Neuronal stem cell (in vitro differentiated cells): Measurements from ENCODE around the gene JPT1. TPM values are rescaled to one million over a fixed set of nuclear protein-coding genes. Genes with fewer than 3 reads are reported as not detected.

Experiments used
- DNase-seq: peaks from one replicate; pipeline ENCODE4 v3.0.0-alpha.2; 2013; ENCODE audit warnings: low spot score
- H2AFZ ChIP-seq: one replicate; pipeline ENCODE4 v1.6.1; 2013; ENCODE audit warnings: mild to moderate bottlenecking, low read length, inconsistent platforms
- H2AK5ac ChIP-seq: 2 replicates; pipeline ENCODE4 v1.6.1; 2013; ENCODE audit warnings: low read depth, mild to moderate bottlenecking, inconsistent platforms, low read length, moderate library complexity, mixed read lengths
- H2BK120ac ChIP-seq: 2 replicates; pipeline ENCODE4 v1.6.1; 2013; ENCODE audit warnings: low read depth, mild to moderate bottlenecking, inconsistent platforms, low read length, moderate library complexity, mixed read lengths
- H2BK12ac ChIP-seq: one replicate; pipeline ENCODE4 v1.6.1; 2013; ENCODE audit warnings: low read length, inconsistent platforms
- H2BK15ac ChIP-seq: 2 replicates; pipeline ENCODE4 v1.6.1; 2013; ENCODE audit warnings: mild to moderate bottlenecking, low read length, inconsistent platforms, mixed read lengths
- H2BK5ac ChIP-seq: one replicate; pipeline ENCODE4 v1.6.1; 2013; ENCODE audit warnings: inconsistent platforms, mild to moderate bottlenecking, low read length, moderate library complexity
- H3K14ac ChIP-seq: one replicate; pipeline ENCODE4 v1.6.1; 2013; ENCODE audit warnings: low read length, inconsistent platforms
- H3K18ac ChIP-seq: 2 replicates; pipeline ENCODE4 v1.6.1; 2013; ENCODE audit warnings: low read length, inconsistent platforms
- H3K23ac ChIP-seq: 2 replicates; pipeline ENCODE4 v1.6.1; 2013; ENCODE audit warnings: low read depth, mild to moderate bottlenecking, mixed read lengths, low read length, inconsistent platforms; ENCODE audit not compliant: poor library complexity
- H3K27ac ChIP-seq: replicated peaks from 3 replicates; pipeline ENCODE4 v1.5.1; 2013; ENCODE audit warnings: low read length, inconsistent platforms
- H3K27me3 ChIP-seq, 3 experiments: 2 replicates each; pipeline ENCODE4 v1.6.1; 2013; ENCODE audit warnings: low read length in 3 of 3, mild to moderate bottlenecking in 2 of 3, inconsistent platforms in 1 of 3, low read depth in 1 of 3, mixed read lengths in 1 of 3, moderate library complexity in 1 of 3; ENCODE audit not compliant: control insufficient read depth in 3 of 3, insufficient read depth in 3 of 3
- H3K36me3 ChIP-seq, 2 donors: replicated peaks in 1 of 2; 2 replicates each; pipeline ENCODE4 v1.6.1; 2013; ENCODE audit warnings: low read length in 2 of 2; ENCODE audit not compliant: control insufficient read depth in 2 of 2, insufficient read depth in 2 of 2
- H3K4ac ChIP-seq: 2 replicates; pipeline ENCODE4 v1.6.1; 2013; ENCODE audit warnings: inconsistent platforms, mild to moderate bottlenecking, low read length, moderate library complexity
- H3K4me1 ChIP-seq, 2 donors: 1 replicate in 1 of 2; 2 replicates in 1 of 2; pipeline ENCODE4 v1.6.1; 2013; ENCODE audit warnings: low read length in 2 of 2, low read depth in 1 of 2; ENCODE audit not compliant: control insufficient read depth in 2 of 2, insufficient read depth in 1 of 2
- H3K4me2 ChIP-seq: one replicate; pipeline ENCODE4 v1.6.1; 2013; ENCODE audit warnings: mild to moderate bottlenecking, low read length, inconsistent platforms; ENCODE audit not compliant: insufficient read depth, poor library complexity, severe bottlenecking
- H3K4me3 ChIP-seq, 2 donors: 2 replicates each; pipeline ENCODE4 v1.5.1; 2013; ENCODE audit warnings: low read length in 2 of 2, mild to moderate bottlenecking in 2 of 2, inconsistent platforms in 1 of 2, moderate library complexity in 1 of 2
- H3K79me1 ChIP-seq: one replicate; pipeline ENCODE4 v1.6.1; 2013; ENCODE audit warnings: low read depth, mild to moderate bottlenecking, inconsistent platforms, low read length, moderate library complexity
- H3K9ac ChIP-seq: one replicate; pipeline ENCODE4 v1.6.1; 2013; ENCODE audit warnings: mild to moderate bottlenecking, low read depth, low read length, inconsistent platforms; ENCODE audit not compliant: poor library complexity
- H3K9me3 ChIP-seq, 2 donors: replicated peaks in 1 of 2; 2 replicates each; pipeline versions ENCODE3 to v1.6.1; 2013; ENCODE audit warnings: low read length in 2 of 2, mild to moderate bottlenecking in 2 of 2, inconsistent platforms in 1 of 2, low read depth in 1 of 2, mixed read lengths in 1 of 2, moderate library complexity in 1 of 2; ENCODE audit not compliant: control insufficient read depth in 2 of 2, insufficient read depth in 1 of 2
- H4K8ac ChIP-seq: one replicate; pipeline ENCODE4 v1.6.1; 2013; ENCODE audit warnings: low read depth, mild to moderate bottlenecking, inconsistent platforms, low read length, moderate library complexity
- H4K91ac ChIP-seq: one replicate; pipeline ENCODE4 v1.6.1; 2013; ENCODE audit warnings: low read length, low read depth, mild to moderate bottlenecking, inconsistent platforms; ENCODE audit not compliant: poor library complexity
- WGBS, 2 donors: extraction: QIAGEN DNeasy Blood & Tissue Kit; methylation state at CpG; one replicate each; pipeline ENCODE4 v1.1.7; 2013; ENCODE audit warnings: missing lambda C conversion rate in 2 of 2, mixed read lengths in 1 of 2; ENCODE audit not compliant: insufficient read length in 2 of 2, insufficient replicate concordance in 1 of 2; ENCODE audit errors: extremely low coverage in 2 of 2; 5-methylcytosine and 5-hydroxymethylcytosine counted together
- small RNA-seq: library from polyadenylated mRNA; stranded (forward); fragments of <200 nt; extraction: miRNeasy Mini kit (QIAGEN cat#:217004); gene quantifications from one replicate; pipeline ENCODE3, GENCODE V24; 2013; ENCODE audit not compliant: insufficient read depth

Gene JPT1

GRCh38 chr17:75087182-75087557 is 67.1 kb downstream of the JPT1 start:
- Histone ChIP-seq H2BK5ac (no peak overlapping the region), H3K27me3 (peaks cover 0 to 1% (median 0%) of the 10 kb centered on the region in 3 experiments), H3K36me3 (no peaks in the 10 kb centered on the region), H3K79me1 (no peaks in the 10 kb centered on the region), H3K4me1 (peaks cover 19 to 38% of the 10 kb centered on the region in 2 donors), H2BK120ac (peak overlapping the region; percentile 81), H3K4me2 (peak overlapping the region; percentile 87), H3K23ac (peak overlapping the region; percentile 96), H4K8ac (peak overlapping the region; percentile 74), H4K91ac (no peak overlapping the region), H3K9me3 (peaks cover 0 to 2% of the 10 kb centered on the region in 2 donors), H3K18ac (peak overlapping the region; percentile 99), H3K14ac (no peak overlapping the region), H3K27ac (peak overlapping the region; percentile 76), H3K9ac (peak overlapping the region; percentile 78), H2BK12ac (no peak overlapping the region), H2BK15ac (peak overlapping the region; percentile 93), H2AFZ (peak overlapping the region; percentile 81), H2AK5ac (no peak overlapping the region), H3K4ac (no peak overlapping the region), H3K4me3 (peak overlapping the region in 1 of 2 donors; percentile 86)
- no CpG with 5 or more reads among the region's 12 CpGs for WGBS, 2 donors
- DNase-seq = no peak

GRCh38 chr17:75086496-75087181 is 67.7 kb downstream of the JPT1 start:
- no CpG with 5 or more reads among the region's 15 CpGs for WGBS, 2 donors
- no peak overlapping the region for H3K4me3 ChIP-seq
- H4K91ac ChIP-seq = no peak overlapping the region
- no peak overlapping the region for H3K4ac ChIP-seq
- H3K9me3 ChIP-seq = peaks cover 0 to 2% of the 10 kb centered on the region in 2 donors
- no peak overlapping the region for H2BK12ac ChIP-seq
- H3K27ac ChIP-seq = no peak overlapping the region
- no peak overlapping the region for H3K9ac ChIP-seq
- H2AFZ ChIP-seq = no peak overlapping the region
- H3K27me3 ChIP-seq = peaks cover 0 to 3% (median 0%) of the 10 kb centered on the region in 3 experiments
- H3K18ac ChIP-seq = no peak overlapping the region
- no peak overlapping the region for H2AK5ac ChIP-seq
- H2BK120ac ChIP-seq = no peak overlapping the region
- H3K79me1 ChIP-seq = no peaks in the 10 kb centered on the region
- no peak overlapping the region for H3K14ac ChIP-seq
- no peak overlapping the region for H3K23ac ChIP-seq
- no peak overlapping the region for H4K8ac ChIP-seq
- H2BK15ac ChIP-seq = peak overlapping the region; percentile 93
- H3K36me3 ChIP-seq = no peaks in the 10 kb centered on the region
- H3K4me1 ChIP-seq = peaks cover 19 to 37% of the 10 kb centered on the region in 2 donors
- H2BK5ac ChIP-seq = no peak overlapping the region
- DNase-seq = no peak
- H3K4me2 ChIP-seq = no peak overlapping the region

Small RNAs within 50 kb of the gene (small RNA-seq; reads per million reads assigned to genes)
- gene RF00019 = not detected
